HUES64 (cell line): ENCODE results near the gene FOXR1.
A peak's percentile ranks its signal among the peaks of the same experiment; 100 is the strongest.

Experiments used
- H3K27ac ChIP-seq: 2 replicates; pipeline ENCODE4 v1.7.0; 2013; ENCODE audit warnings: low read depth, low read length, inconsistent platforms
- H3K27me3 ChIP-seq: 2 replicates; pipeline ENCODE4 v1.6.1; 2013; ENCODE audit warnings: mild to moderate bottlenecking, low read length; ENCODE audit not compliant: insufficient read depth
- H3K36me3 ChIP-seq: 2 replicates; pipeline ENCODE4 v1.6.1; 2013; ENCODE audit warnings: mild to moderate bottlenecking, low read length; ENCODE audit not compliant: insufficient read depth
- H3K4me1 ChIP-seq: 2 replicates; pipeline ENCODE4 v1.6.1; 2013; ENCODE audit warnings: mild to moderate bottlenecking, low read length, moderate library complexity; ENCODE audit not compliant: insufficient read depth
- H3K4me3 ChIP-seq: 2 replicates; pipeline ENCODE4 v1.5.1; 2013; ENCODE audit warnings: mild to moderate bottlenecking, low read length, moderate library complexity
- H3K9ac ChIP-seq: 2 replicates; pipeline ENCODE4 v1.6.1; 2013; ENCODE audit warnings: mild to moderate bottlenecking, low read depth, low read length
- H3K9me3 ChIP-seq: 2 replicates; pipeline ENCODE4 v1.6.1; 2013; ENCODE audit warnings: low read depth, low read length; ENCODE audit not compliant: insufficient read depth
- WGBS: fragments of 150-250, 120-280 bp; methylation state at CpG from one replicate; pipeline ENCODE4 v1.1.7; 2013; ENCODE audit warnings: missing lambda C conversion rate; 5-methylcytosine and 5-hydroxymethylcytosine counted together

Gene FOXR1

DNA sequence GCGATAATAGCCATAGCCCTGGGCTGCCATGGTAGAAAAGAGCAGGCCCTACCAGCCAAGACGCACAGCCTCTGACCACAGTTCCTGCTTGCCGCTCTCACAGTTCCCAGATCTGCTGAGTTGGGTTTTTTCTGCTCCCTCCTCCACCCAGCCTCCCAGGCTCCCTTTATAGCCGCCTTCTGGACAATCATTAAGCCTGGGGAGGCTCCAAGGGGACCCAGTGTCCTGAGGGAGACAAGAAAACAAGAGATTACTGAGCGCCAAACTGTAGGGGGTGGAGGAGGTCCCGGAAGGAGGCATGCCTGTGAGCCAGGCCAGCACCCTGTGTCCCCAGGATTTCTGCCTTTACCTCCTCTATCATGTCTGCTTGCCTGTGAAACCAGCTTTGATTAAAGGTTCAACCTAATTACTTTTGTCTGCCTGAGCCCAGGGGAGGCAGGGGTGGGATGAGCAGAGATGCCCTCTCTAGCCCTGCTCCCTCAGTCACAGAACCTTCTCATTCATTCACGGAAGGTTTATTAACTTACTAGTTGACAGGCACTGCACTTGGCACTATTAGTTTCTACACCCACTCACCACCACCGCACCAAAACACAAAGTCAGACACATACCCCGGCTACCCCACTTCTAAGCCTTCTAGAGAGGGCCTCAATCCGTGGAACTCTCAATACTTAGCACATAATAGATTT, 57.9 kb downstream of the FOXR1 start:
- Histone ChIP-seq H3K36me3 (peaks cover 45% of the 10 kb centered on the region), H3K4me1 (peaks cover 12% of the 10 kb centered on the region), H3K27ac (no peak overlapping the region), H3K4me3 (peak overlapping the region; percentile 87), H3K9me3 (no peaks in the 10 kb centered on the region), H3K27me3 (no peaks in the 10 kb centered on the region), H3K9ac (peak overlapping the region; percentile 86)
- 44% methylated on average over 10 of the region's 10 CpGs for WGBS

DNA sequence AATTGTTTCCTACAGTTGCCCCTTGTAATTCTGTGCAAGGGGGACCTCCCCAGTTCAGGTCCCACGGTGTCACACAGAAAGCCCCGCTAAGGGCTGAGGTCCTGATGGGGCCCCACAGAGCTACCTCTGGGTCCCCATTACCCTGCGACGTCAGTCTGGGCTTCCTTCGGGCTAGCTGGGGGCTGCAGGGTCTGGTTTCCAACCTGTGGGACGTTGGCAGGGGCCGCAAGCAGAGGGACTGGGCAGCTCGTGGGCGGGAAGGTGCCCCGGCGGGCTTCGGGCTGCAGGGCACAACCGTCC, 58.4 kb downstream of the FOXR1 start:
- H3K9me3 ChIP-seq = no peaks in the 10 kb centered on the region
- peaks cover 40% of the 10 kb centered on the region for H3K36me3 ChIP-seq
- peak overlapping the region; percentile 87 for H3K4me3 ChIP-seq
- H3K9ac ChIP-seq = peak overlapping the region; percentile 86
- 2% methylated on average over 13 of the region's 13 CpGs for WGBS
- H3K4me1 ChIP-seq = peaks cover 12% of the 10 kb centered on the region
- H3K27ac ChIP-seq = peak overlapping the region; percentile 66; the same call in 1 of the 2 replicates
- H3K27me3 ChIP-seq = no peaks in the 10 kb centered on the region

GRCh38 chr11:119030329-119031047, 58.9 kb downstream of the FOXR1 start, which contains the start of gene SLC37A4:
Gene SLC37A4, minus strand, starts transcription at chr11:119030877.
- WGBS = under 1% methylated on average over 67 of the region's 67 CpGs

More at GRCh38 chr11:119030329-119031047, 58.9 kb downstream of the FOXR1 start, which contains the start of gene SLC37A4:
- Histone ChIP-seq H3K9ac (peak within 1 kb of the TSS; percentile 86), H3K27ac (peak within 1 kb of the TSS; percentile 66), H3K4me1 (peaks cover 12% of the 10 kb centered on the region), H3K9me3 (no peaks in the 10 kb centered on the region), H3K36me3 (peaks cover 35% of the 10 kb centered on the region), H3K4me3 (peak within 1 kb of the TSS; percentile 87), H3K27me3 (no peaks in the 10 kb centered on the region)
